Measurements from ENCODE around the gene TUBAL3.
"Not testable (repeated sequence)": the region's sequence is repeated elsewhere in the genome, so short reads cannot be mapped to it uniquely, and the experiment has no call there.

Gene TUBAL3

DNA sequence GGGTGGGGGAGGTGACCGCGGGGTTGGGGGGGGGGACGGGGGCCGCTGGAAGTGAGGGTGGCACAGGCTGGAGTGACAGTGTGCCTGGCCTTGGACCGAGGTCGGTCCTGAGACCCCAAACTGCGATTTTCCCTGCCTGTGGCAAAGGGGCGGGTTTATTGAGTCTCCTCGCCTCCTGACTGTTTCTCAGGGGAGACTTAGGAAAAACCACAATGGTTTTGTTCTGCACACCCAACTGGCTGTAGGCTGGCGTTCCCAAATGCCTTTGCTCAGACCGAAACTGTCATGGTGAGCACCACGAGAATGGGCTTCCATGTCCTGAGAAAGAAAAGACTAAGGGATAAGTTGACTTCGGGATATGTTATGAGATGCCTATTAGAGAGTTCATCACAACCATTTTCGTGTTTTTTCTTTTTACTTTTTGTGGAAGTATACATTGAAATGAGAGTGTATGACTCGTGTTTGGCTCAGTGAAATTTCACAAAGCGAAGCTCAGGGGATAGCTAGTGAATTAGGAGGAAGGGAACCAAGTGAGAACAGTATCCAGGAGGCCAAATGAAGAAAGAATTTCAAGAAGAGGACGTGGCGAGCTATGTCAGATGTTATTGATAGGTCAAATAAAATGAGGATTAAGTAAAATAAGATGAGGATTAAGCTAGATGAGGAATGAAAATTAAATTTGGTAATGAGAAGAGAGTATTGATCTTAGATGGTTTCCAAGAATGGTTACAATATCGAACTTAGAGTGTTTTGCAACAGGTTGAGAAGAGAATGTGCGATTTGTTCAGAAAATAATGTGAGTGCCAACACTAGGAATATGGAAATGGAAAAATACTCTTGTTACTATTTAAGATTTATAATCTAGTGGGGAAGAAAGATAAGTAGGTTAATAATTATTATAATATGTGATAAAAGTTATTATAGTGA, 8.6 kb upstream of the TUBAL3 start:
- Histone ChIP-seq H3K36me3 (ENCODE audit: insufficient read depth, low read length) (no peaks in the 10 kb centered on the region), H3K9me3 (ENCODE audit: low read length) (peaks cover 4% of the 10 kb centered on the region), H3K27me3 (ENCODE audit: insufficient read depth, low read length) (no peaks in the 10 kb centered on the region), H3K4me1 (ENCODE audit: insufficient read depth, low read length) (peaks cover 18% of the 10 kb centered on the region), H2AFZ (ENCODE audit: low read depth, low read length) (no peak overlapping the region), H3K4me3 (ENCODE audit: low read length) (peak overlapping the region; percentile 69)

DNA sequence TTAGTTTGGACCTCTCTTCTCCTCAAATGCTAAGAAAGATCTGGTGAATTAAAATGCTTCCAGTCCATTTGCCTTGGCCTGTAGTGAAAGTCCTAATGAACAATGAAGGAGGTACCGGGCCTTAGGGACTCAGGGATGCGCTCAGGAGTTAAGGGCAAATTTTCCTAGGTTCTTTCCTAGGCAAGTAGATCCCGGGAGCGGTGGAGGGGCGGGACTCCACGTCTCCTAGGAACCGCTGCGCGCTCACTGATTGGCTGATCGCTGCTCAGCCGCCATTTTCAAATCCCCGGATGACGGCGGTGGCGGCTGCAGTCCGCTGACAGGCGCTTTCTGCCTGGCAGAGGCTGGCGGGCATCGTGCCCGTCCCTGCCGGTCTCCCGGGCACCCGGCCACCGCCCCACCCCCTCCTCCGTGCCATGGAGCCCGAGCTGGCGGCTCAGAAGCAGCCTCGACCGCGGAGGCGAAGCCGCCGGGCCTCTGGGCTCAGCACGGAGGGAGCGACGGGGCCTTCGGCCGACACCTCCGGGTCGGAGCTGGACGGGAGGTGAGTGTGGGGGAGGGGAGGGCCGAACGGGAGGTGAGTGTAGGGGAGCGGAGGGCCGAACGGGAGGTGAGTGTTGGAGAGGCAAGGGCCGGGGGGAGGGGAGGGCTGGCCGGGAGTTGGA, 7.8 kb upstream of the TUBAL3 start, which contains the start of gene NET1:
TSS of gene NET1 (plus strand) at position 281 of the 665 bp plus-strand sequence. CDS start at position 417, 136 bp downstream.
- Histone ChIP-seq H3K27me3 (ENCODE audit: insufficient read depth, low read length) (no peaks in the 10 kb centered on the region), H2AFZ (ENCODE audit: low read depth, low read length) (peak within 1 kb of the TSS; percentile 75), H3K9me3 (ENCODE audit: low read length) (peaks cover 4% of the 10 kb centered on the region), H3K4me1 (ENCODE audit: insufficient read depth, low read length) (peaks cover 18% of the 10 kb centered on the region), H3K36me3 (ENCODE audit: insufficient read depth, low read length) (no peaks in the 10 kb centered on the region), H3K4me3 (ENCODE audit: low read length) (peak within 1 kb of the TSS; percentile 69)

DNA sequence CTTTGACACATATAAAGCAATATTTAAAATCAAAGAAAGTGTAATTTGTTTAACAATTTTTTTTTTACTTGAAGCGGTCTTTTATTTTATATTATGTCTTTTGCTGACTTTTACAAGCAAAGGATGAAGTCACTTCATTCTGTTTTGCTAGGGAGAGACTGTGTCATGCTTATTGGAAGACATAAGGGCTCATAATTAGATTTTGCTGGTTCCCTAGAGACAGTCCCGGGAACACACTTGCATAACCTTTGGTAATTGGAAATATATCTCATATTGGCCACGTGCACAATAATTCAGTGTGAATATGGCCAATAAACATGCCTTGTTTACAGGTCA, 7.3 kb upstream of the TUBAL3 start:
- H3K27me3 ChIP-seq (ENCODE audit: insufficient read depth, low read length) = no peaks in the 10 kb centered on the region
- H3K4me1 ChIP-seq (ENCODE audit: insufficient read depth, low read length) = peaks cover 18% of the 10 kb centered on the region
- peak overlapping the region; percentile 69 for H3K4me3 ChIP-seq (ENCODE audit: low read length)
- peak overlapping the region; percentile 75 for H2AFZ ChIP-seq (ENCODE audit: low read depth, low read length)
- H3K9me3 ChIP-seq (ENCODE audit: low read length) = peaks cover under 1% of the 10 kb centered on the region
- H3K36me3 ChIP-seq (ENCODE audit: insufficient read depth, low read length) = no peaks in the 10 kb centered on the region

DNA sequence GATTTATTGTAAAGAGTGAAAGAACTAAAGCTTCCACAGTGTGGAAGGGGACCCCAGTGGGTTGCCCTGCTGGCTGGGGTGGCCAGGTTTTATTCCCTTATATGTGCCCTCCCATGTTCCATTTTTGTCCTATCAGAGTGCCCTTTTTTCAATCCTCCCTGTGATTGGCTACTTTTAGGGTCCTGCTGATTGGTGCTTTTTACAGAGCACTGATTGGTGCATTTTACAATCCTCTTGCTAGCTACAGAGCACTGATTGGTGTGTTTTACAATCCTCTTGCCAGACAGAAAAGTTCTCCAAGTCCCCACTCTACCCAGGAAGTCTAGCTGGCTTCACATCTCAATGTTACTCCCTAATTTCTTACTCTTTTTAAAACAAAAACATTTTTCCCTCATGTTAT, 6.2 kb upstream of the TUBAL3 start:
- H3K36me3 ChIP-seq (ENCODE audit: insufficient read depth, low read length); H3K4me3 ChIP-seq (ENCODE audit: low read length); H3K27me3 ChIP-seq (ENCODE audit: insufficient read depth, low read length); H2AFZ ChIP-seq (ENCODE audit: low read depth, low read length); H3K9me3 ChIP-seq (ENCODE audit: low read length): not testable (repeated sequence)
- peaks cover 18% of the 10 kb centered on the region for H3K4me1 ChIP-seq (ENCODE audit: insufficient read depth, low read length)

DNA sequence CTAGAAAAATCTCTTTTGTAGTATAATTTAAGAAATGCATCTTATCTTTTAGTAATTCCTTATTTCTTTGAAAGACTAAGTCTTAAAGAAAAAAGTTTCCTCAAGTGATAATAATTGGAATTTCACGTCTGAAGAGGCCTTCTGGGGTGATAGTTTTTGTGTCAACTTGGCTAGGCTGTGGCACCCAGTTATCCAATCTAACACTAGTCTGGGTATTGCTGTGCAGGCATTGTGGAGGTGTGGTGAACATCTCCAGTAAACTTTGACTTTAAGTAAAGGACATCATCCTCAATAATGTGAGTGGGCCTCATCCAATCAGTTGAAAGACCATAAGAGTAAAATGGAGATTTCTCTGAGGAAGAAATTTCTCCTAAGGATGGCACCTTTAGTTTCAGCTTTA, 2.3 kb upstream of the TUBAL3 start:
- peaks cover 3% of the 10 kb centered on the region for H3K27me3 ChIP-seq (ENCODE audit: insufficient read depth, low read length)
- no peaks in the 10 kb centered on the region for H3K36me3 ChIP-seq (ENCODE audit: insufficient read depth, low read length)

DNA sequence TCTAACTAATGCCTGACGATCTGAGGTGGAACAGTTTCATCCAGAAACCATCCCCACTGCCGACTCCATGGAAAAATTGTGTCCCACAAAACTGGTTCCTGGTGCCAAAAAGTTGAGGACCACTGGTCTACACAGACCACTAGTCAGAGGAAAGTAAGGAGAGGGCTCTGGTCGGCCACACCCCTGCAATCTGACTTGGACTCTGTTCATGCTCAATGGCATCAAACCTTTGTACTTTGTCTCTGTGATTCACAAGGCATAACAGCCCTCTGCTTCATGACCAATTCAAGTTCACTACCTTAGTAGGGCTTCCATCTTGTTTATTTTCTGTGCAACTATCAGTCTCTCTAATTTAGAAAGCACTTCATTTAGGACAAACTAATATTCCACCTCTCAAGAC, 1.8 kb downstream of the TUBAL3 start:
- H3K4me3 ChIP-seq (ENCODE audit: low read length) = no peak overlapping the region
- no peaks in the 10 kb centered on the region for H3K9me3 ChIP-seq (ENCODE audit: low read length)
- H3K36me3 ChIP-seq (ENCODE audit: insufficient read depth, low read length) = no peaks in the 10 kb centered on the region
- H3K27me3 ChIP-seq (ENCODE audit: insufficient read depth, low read length) = peaks cover 3% of the 10 kb centered on the region
- no peak overlapping the region for H2AFZ ChIP-seq (ENCODE audit: low read depth, low read length)
- no peaks in the 10 kb centered on the region for H3K4me1 ChIP-seq (ENCODE audit: insufficient read depth, low read length)

More for the DNA sequence above, 2.3 kb upstream of the TUBAL3 start:
- Histone ChIP-seq H3K4me3 (ENCODE audit: low read length) (no peak overlapping the region), H3K9me3 (ENCODE audit: low read length) (no peaks in the 10 kb centered on the region), H2AFZ (ENCODE audit: low read depth, low read length) (no peak overlapping the region), H3K4me1 (ENCODE audit: insufficient read depth, low read length) (peaks cover under 1% of the 10 kb centered on the region)

DNA sequence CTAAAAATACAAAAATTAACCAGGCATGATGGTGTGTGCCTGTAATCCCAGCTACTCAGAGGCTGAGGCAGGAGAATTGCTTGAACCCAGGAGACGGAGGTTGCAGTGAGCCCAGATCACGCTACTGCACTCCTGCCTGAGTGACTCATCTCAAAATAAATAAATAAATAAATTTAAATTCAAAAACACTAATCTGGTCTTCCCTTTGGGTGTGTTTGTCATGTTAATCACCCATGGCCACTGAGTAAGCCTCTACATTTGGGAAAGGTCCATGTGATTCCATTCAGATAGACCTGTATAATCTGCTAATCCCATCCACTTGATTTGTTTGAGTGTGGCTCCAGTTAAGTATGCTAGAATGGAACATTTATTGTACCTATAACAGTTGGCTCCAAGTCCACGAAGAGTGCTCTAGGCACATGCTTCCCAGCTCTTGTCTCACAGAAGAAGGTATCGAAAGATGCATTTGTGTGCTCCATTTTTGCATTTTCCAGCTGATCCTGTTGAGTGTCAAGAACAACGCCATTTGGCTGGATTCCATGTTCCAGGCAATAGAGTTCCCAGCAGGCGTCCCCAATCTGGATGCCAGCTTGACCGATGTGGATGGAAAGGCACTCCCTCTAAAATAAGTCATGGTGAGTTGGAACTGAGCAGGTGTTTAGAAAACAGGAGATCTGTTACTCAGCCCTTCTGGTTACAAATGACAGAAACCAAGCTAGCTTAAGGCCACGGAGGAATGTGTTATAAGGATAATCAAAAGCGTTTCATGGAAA, 4.0 kb downstream of the TUBAL3 start:
- Histone ChIP-seq H3K36me3 (ENCODE audit: insufficient read depth, low read length) (no peaks in the 10 kb centered on the region), H3K9me3 (ENCODE audit: low read length) (no peaks in the 10 kb centered on the region), H3K4me1 (ENCODE audit: insufficient read depth, low read length) (no peaks in the 10 kb centered on the region), H3K4me3 (ENCODE audit: low read length) (no peak overlapping the region), H3K27me3 (ENCODE audit: insufficient read depth, low read length) (peaks cover 3% of the 10 kb centered on the region), H2AFZ (ENCODE audit: low read depth, low read length) (no peak overlapping the region)

DNA sequence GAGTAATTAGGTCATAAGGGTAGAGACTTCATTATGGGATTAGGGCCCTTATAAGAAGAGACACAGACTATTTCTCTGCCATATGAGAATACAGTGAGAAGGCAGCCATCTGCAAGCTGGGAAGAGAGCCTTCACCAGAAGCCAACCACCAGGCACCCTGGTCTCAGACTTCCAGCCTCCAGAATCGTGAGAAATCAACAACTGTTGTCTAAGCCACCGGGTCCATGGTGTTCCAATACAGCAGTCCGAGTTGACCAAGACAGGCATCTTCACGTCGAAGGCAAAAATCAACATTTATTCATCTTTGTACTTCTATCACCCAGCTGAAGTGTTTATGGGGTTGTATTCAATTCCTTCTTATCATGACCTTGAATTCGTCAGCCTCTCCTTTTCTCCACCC, 5.3 kb downstream of the TUBAL3 start:
- H2AFZ ChIP-seq (ENCODE audit: low read depth, low read length) = no peak overlapping the region
- H3K9me3 ChIP-seq (ENCODE audit: low read length) = no peaks in the 10 kb centered on the region
- H3K27me3 ChIP-seq (ENCODE audit: insufficient read depth, low read length) = peaks cover 3% of the 10 kb centered on the region
- no peaks in the 10 kb centered on the region for H3K4me1 ChIP-seq (ENCODE audit: insufficient read depth, low read length)
- H3K36me3 ChIP-seq (ENCODE audit: insufficient read depth, low read length) = no peaks in the 10 kb centered on the region
- no peak overlapping the region for H3K4me3 ChIP-seq (ENCODE audit: low read length)

DNA sequence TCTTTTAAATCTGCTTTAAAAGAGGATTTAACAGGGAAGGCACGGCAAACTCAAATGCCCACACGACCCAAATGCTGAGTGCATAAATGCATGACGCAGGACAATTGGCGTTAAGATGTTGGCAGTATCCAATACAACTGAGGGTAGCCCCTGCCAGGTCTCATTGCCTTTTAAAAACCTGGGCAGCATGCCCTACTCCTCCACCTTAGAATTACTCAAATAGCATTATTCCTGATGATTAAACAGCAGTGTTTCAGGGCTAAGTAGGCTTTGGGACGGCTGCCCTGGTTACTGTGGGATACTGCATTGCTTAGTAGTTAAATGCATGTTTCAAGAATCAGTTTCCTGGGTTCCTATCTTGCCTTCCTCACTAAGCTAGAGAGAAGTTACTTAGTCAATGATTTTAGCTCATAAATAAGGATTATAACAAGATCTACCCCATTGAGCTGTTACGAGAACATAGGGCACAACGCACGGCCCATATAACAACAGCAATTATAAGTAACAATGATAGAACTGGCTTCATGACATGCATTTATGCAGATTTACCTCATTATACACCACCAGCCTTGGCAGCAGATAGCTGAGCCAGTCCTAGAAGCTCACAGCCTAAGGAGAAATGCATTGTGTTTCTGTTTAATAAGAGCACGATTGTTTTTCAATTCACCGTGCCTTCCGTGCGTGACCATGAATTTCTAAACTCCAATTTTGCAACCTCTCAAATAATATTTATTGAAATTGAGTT, 7.9 kb downstream of the TUBAL3 start:
- H3K4me3 ChIP-seq (ENCODE audit: low read length) = no peak overlapping the region
- no peaks in the 10 kb centered on the region for H3K4me1 ChIP-seq (ENCODE audit: insufficient read depth, low read length)
- no peak overlapping the region for H2AFZ ChIP-seq (ENCODE audit: low read depth, low read length)
- H3K27me3 ChIP-seq (ENCODE audit: insufficient read depth, low read length) = no peaks in the 10 kb centered on the region
- H3K36me3 ChIP-seq (ENCODE audit: insufficient read depth, low read length) = no peaks in the 10 kb centered on the region
- H3K9me3 ChIP-seq (ENCODE audit: low read length) = peaks cover 4% of the 10 kb centered on the region

DNA sequence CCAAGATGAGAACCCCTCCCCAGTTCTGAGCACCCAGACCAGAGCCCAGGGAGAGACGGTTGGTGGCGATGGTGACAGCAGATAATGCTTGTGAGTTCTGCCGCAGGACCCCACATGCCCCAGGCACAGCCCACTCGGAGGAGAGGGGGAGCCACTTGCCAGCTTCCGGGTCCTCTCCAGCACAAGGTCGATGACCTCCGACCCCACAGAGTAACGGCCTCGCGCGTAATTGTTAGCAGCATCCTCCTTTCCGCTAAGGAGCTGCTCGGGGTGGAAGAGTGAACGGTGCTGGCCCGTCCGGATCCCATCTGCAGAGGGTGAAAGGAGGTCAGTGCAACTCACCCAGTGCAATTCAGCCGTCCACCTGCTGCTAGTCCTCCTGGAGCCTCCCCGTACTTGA, 9.5 kb downstream of the TUBAL3 start:
- no peak overlapping the region for H3K4me3 ChIP-seq (ENCODE audit: low read length)
- H3K9me3 ChIP-seq (ENCODE audit: low read length) = peaks cover 5% of the 10 kb centered on the region
- H3K36me3 ChIP-seq (ENCODE audit: insufficient read depth, low read length) = no peaks in the 10 kb centered on the region
- no peaks in the 10 kb centered on the region for H3K4me1 ChIP-seq (ENCODE audit: insufficient read depth, low read length)
- H3K27me3 ChIP-seq (ENCODE audit: insufficient read depth, low read length) = no peaks in the 10 kb centered on the region
- no peak overlapping the region for H2AFZ ChIP-seq (ENCODE audit: low read depth, low read length)

DNA sequence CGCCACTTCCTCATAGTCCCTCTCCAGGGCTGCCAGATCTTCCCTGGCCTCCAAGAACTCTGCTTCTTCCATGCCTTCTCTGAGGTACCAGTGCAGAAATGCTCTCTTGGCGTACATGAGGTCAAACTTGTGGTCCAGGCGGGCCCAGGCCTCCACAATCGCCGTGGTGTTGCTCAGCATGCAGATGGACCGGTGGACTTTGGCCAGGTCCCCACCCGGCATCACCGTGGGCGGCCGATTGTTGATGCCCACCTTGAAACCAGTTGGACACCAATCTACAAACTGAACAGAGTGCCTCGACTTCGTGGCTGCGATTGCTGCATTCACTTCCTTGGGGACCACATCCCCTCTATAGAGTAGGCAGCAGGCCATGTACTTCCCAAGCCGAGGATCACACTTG, 11.1 kb downstream of the TUBAL3 start:
- H3K4me1 ChIP-seq (ENCODE audit: insufficient read depth, low read length) = no peaks in the 10 kb centered on the region
- no peaks in the 10 kb centered on the region for H3K36me3 ChIP-seq (ENCODE audit: insufficient read depth, low read length)
- H2AFZ ChIP-seq (ENCODE audit: low read depth, low read length) = no peak overlapping the region
- H3K9me3 ChIP-seq (ENCODE audit: low read length) = peaks cover 5% of the 10 kb centered on the region
- H3K27me3 ChIP-seq (ENCODE audit: insufficient read depth, low read length) = no peaks in the 10 kb centered on the region
- no peak overlapping the region for H3K4me3 ChIP-seq (ENCODE audit: low read length)

DNA sequence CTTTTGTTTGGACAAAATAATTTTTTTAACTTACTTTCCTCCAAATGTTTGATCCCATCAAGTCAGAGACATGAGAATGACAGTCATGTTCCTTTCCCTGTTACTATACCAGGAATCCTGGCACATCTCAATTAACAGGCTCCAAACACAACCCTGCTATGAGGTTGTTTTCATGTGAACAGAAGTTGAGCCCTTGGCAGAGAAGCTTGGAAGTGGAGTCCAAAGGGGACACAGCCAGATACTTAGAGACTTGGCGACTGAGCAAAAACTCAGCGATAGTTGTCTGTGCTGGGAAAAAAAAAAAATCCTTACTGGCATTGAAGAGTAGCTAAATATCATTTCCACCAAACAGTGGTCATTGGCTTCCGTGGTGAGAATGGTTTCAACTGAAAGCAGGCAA, 12.8 kb downstream of the TUBAL3 start:
- no peaks in the 10 kb centered on the region for H3K36me3 ChIP-seq (ENCODE audit: insufficient read depth, low read length)
- H3K4me1 ChIP-seq (ENCODE audit: insufficient read depth, low read length) = no peaks in the 10 kb centered on the region
- peaks cover 5% of the 10 kb centered on the region for H3K9me3 ChIP-seq (ENCODE audit: low read length)
- H2AFZ ChIP-seq (ENCODE audit: low read depth, low read length) = no peak overlapping the region
- no peak overlapping the region for H3K4me3 ChIP-seq (ENCODE audit: low read length)
- H3K27me3 ChIP-seq (ENCODE audit: insufficient read depth, low read length) = no peaks in the 10 kb centered on the region
